HG03045 (cell line): Measurements from ENCODE around the gene NBDY.
"Not testable (repeated sequence)": the region's sequence is repeated elsewhere in the genome, so short reads cannot be mapped to it uniquely, and the experiment has no call there.

ENCODE experiments used
- ATAC-seq: cut with Tn5 transposase; IDR thresholded peaks from one replicate; pipeline ENCODE4 v1.9.1; 2021; ENCODE audit warnings: mild to moderate bottlenecking, moderate library complexity; ENCODE audit not compliant: unreplicated experiment

Gene NBDY

GRCh38 chrX:56764153-56764974, 35.3 kb downstream of the NBDY start:
- peak; percentile 57 for ATAC-seq

DNA sequence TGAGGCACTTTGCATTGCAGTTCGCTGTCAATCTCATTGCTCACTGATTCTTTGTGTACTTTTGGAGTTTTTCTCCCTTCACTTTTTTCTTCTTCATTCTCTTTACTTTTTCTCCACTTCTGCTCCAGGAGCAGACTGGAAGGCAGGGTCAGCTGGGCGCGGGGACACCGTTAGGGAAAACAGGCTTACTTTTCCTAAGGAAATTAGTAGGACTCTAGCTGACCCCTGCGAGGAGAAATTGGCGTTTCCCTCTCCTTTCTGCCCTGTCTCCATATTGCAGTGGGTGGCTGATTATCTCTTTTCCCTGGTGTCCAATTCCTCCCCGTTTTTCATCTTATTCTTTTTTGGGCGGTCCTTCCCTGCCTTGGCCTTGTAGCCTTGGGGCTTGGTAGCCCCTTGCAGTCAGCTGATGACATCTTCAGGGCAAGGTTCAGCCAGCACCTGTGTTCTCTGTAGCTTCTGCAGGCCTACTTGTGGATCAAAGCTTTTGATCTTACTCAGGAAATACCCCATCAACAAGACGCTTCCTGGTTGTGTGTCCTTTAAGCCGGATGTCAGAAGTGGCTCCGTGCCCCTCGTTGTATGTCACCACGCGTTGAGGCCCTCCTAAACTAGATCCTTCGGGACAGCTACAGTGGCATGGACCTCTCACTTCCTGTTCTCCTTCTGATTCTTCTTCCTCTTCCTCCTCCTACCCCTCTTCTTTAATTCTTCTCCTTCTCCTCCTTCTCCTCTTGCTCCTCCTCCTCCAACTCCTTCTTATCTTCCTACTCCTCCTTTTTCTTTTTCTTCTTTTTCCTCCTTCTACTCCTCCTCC, 36.1 kb downstream of the NBDY start:
- ATAC-seq: no peak

DNA sequence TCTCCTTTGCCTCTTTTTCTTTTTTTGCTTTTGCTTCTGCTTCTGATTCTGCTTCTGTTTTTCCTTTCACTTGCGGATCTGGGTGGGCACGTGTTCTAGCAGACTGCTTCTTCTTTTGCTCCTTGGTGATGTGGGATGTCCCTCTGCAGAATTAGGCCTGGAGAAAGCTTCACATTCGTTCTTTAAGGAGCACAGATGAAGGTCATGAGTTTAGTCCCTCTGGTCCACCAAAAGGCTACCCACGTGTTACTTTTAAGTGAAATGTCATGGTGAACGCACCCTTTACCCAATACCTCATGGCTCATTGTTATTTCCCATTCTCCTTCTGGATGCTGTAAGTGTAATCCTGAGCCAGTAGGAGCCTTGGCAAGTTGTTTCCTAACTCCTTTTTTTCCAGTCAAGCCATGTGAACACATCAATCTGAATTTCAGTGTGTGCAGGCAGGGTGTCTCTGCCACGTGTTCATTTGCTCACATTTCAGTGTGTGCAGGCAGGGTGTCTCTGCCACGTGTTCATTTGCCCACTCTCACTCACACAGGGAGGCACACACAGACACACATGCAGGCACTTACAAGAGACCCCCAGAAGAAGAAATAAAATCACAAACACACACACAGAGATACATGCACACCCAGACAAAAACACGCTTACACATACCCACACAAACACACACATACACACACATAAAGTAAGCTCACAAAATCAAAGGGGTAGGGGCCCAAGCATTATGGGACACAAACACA, 36.9 kb downstream of the NBDY start:
- ATAC-seq: no peak

GRCh38 chrX:56766554-56767347, 37.7 kb downstream of the NBDY start:
- ATAC-seq: no peak

- ATAC-seq: not testable (repeated sequence)
Measured at GRCh38 chrX:56767348-56768119, 38.5 kb downstream of the NBDY start.

GRCh38 chrX:56768120-56768660, 39.1 kb downstream of the NBDY start:
- not testable (repeated sequence) for ATAC-seq

DNA sequence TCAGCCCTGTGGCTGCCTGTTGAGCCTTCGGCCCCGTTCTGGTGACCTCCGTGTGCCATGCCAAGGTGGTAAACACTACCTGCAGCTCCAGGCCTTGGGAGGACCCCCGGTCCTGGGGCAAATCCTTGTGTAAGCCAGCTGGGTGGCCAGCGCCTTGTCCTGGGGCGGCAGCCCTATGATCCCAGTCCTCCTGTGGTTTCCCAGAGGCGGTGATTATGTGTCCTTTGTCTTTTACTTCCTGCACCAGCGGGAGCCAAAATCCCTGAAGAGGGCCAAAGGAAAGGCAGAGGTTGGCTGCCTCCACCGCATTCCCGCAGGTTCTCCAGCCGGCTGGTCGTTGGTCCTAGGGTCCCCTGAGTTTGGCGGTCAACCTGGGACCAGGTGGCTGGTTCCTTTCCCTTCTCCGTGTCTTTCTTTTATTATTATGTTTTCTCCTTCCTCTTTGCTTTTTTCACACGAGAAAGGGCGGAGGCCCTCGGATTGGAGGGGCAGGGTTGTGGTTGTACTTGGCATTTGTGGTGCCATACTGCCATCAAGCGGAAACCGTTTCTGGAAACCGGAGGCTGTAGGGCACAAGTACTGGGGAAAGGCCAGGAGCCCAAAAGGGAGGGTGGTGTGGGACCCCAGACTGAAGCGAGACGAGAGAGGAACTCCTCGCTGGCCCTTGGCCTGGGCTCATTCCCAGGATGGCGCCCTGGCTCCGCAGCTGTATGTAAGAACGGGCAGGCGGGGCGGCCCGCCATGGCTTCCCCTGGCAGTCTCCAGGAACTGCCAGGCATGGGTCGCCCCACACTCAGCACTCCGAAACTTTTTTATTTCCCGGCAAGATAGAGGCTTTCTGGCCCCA, 43.9 kb downstream of the NBDY start:
- not testable (repeated sequence) for ATAC-seq

DNA sequence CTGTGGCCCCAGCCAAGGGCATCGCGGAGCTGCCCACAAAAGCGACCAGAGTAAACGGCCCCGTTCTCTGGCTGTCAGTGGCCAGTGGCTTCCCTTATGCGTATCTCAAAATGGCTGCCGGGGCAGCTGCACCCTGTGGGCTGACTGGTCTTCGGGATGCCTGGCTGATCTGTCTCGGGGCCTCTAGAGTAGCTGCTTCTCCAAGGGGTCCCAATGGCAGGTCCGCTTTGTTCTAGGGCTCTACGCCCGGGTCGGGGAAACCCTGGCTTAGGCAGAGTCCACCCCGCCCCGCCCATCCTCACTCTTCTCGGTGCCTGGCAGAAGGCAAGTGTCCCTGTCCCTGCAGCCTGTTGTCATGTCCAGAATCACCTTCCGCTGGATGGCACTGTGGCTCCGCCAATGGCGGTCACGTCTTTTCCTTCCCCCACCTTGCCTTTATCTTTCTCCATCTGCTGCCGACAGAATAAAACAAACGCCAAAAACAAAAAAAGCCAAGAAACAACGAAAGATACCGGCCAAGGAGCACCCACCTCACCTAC, 44.5 kb downstream of the NBDY start:
- not testable (repeated sequence) for ATAC-seq

DNA sequence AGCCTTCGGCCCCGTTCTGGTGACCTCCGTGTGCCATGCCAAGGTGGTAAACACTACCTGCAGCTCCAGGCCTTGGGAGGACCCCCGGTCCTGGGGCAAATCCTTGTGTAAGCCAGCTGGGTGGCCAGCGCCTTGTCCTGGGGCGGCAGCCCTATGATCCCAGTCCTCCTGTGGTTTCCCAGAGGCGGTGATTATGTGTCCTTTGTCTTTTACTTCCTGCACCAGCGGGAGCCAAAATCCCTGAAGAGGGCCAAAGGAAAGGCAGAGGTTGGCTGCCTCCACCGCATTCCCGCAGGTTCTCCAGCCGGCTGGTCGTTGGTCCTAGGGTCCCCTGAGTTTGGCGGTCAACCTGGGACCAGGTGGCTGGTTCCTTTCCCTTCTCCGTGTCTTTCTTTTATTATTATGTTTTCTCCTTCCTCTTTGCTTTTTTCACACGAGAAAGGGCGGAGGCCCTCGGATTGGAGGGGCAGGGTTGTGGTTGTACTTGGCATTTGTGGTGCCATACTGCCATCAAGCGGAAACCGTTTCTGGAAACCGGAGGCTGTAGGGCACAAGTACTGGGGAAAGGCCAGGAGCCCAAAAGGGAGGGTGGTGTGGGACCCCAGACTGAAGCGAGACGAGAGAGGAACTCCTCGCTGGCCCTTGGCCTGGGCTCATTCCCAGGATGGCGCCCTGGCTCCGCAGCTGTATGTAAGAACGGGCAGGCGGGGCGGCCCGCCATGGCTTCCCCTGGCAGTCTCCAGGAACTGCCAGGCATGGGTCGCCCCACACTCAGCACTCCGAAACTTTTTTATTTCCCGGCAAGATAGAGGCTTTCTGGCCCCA, 49.3 kb downstream of the NBDY start:
- not testable (repeated sequence) for ATAC-seq

GRCh38 chrX:56778924-56779468, 50.0 kb downstream of the NBDY start:
- not testable (repeated sequence) for ATAC-seq

DNA sequence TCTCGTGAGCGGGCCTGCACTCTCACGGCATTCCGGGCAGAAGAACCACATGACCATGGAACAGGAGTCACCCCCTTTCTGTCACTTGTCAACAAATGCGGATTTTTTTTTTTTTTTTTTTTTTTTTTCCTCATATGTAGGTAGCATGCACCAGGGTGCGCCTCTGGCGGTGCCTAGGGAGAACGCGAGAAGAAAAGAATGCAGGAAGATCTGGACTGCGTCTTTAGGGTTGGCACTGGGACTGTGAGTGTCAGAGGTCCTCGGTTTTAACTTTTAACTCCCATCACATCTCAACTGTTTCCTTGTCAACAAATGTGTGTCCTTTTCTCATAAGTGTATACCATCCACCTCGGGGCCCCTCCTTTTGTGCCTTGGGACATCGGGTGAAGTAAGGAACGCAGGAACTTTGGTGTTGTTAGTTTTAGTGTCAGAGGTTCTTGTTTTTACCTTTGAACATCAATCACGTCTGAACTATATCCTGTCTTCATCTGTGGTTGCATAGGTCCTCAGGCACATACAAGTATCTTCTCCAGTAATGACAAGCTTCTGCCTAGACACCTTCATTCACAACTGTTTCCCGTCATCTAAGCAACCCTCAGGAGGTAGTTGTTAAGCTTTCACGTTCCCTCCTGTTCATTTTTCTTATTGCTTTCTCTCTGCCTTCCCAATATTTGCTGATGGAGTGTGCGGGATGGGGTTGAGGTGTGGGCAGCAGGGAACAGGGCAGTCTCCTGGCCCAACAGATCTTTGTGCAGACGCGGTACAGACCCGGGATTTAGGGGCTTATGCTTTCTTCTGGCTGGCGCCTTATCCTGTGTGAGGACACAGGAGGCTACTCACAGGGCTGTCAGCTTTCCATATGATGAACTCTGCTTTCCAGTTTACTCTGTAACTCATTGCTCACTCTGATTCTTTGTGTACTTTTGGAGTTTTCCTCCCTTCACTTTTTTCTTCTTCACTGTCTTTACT, 51.9 kb downstream of the NBDY start:
- ATAC-seq: not testable (repeated sequence)

- ATAC-seq: no peak
Measured at GRCh38 chrX:56782352-56782751, 53.3 kb downstream of the NBDY start.

- ATAC-seq: no peak
Measured at GRCh38 chrX:56782791-56783449, 53.9 kb downstream of the NBDY start.

- ATAC-seq: no peak
Measured at GRCh38 chrX:56783450-56783831, 54.4 kb downstream of the NBDY start.

DNA sequence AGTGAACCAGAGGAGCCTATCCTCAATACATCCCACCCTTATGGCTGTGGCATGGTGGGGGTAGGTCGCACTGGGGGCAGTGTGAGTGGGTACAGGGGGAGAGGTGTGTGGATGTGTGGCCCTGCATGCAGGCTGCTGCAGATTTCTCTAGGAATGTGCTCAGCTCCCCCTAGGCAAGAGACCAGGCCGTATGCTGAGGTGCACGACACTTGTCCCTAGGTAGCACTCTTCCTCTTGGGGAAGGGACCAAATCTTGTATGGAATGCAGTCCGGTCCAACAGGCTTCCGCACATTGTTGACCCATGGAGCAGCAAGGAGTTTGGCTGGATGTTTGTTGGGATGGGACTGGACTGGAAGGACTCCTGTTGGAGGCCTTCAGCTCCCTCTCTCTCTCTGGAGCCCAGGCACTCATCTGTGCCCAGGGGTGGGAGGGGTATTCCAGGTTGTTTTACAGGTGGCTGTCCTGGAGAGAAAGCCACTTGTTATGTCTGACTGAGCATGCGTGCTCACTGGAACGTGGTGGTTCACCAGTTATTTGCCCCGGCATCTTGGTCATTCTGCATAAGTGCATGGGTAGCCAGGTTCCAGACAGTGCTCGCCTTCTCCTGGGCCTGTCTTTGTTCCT, 55.1 kb downstream of the NBDY start:
- ATAC-seq: no peak
